ENCODE measurements around the gene PIERCE2. TPM values are rescaled to one million over a fixed set of nuclear protein-coding genes. Genes with fewer than 3 reads are reported as not detected.

The PIERCE2 gene
- total and polyA plus RNA-seq, 2 of the 13 experiments (the other 11 are each of a cell fraction or from before 2014, with no cell fraction given) = 0.09 TPM; not detected in 1

GRCh38 chr15:55408012-55408928 lies at the start of gene PIERCE2, which contains the start of gene CCPG1 (continued):
- peak; percentile 56; the same call in 1 of the 2 replicates for TF ChIP-seq ARID5B (CRISPR knock-in tag; IDR thresholded peaks at IDR 0.05)
- no peak for TF ChIP-seq CBX1 (IDR thresholded peaks at IDR 0.05; ENCODE audit: low read depth)
- peak; percentile 59; the same call in 1 of the 2 replicates for TF ChIP-seq ZNF296 (CRISPR knock-in tag; conservative IDR thresholded peaks at IDR 0.05)
- no peak for TF ChIP-seq ZNF138 (CRISPR knock-in tag; IDR thresholded peaks at IDR 0.05; ENCODE audit: low read depth)
- peak; percentile 66; the same call in 1 of the 2 replicates for TF ChIP-seq MYC (CRISPR knock-in tag; IDR thresholded peaks at IDR 0.05; ENCODE audit: borderline replicate concordance)
- TF ChIP-seq TAF15 (IDR thresholded peaks at IDR 0.05; ENCODE audit: low read depth, low read length, poor library complexity, severe bottlenecking) = no peak
- TF ChIP-seq DMTF1 (CRISPR knock-in tag; IDR thresholded peaks at IDR 0.05) = no peak
- TF ChIP-seq ZFP1 (CRISPR knock-in tag; IDR thresholded peaks at IDR 0.05) = no peak
- no peak for TF ChIP-seq SRY (CRISPR knock-in tag; IDR thresholded peaks at IDR 0.05)
- TF ChIP-seq NR1H2 (CRISPR knock-in tag; IDR thresholded peaks at IDR 0.05; ENCODE audit: borderline replicate concordance, low read depth) = no peak
- TF ChIP-seq TERF1 (CRISPR knock-in tag; IDR thresholded peaks at IDR 0.05) = no peak
- TF ChIP-seq HDAC2 (CRISPR knock-in tag; IDR thresholded peaks at IDR 0.05) = no peak; the same call in none of the 2 replicates
- TF ChIP-seq PAX8 (CRISPR knock-in tag; IDR thresholded peaks at IDR 0.05; ENCODE audit: borderline replicate concordance) = no peak
- TF ChIP-seq SRSF4 (IDR thresholded peaks at IDR 0.05; ENCODE audit: low read depth, low read length, poor library complexity, severe bottlenecking) = no peak
- TF ChIP-seq E2F5 (CRISPR knock-in tag; conservative IDR thresholded peaks at IDR 0.05) = no peak
- peak; percentile 86; the same call in 1 of the 2 replicates for TF ChIP-seq KDM3A (CRISPR knock-in tag; IDR thresholded peaks at IDR 0.05; ENCODE audit: low read depth)
- no peak for TF ChIP-seq FUBP1 (CRISPR knock-in tag; IDR thresholded peaks at IDR 0.05; ENCODE audit: borderline replicate concordance)
- no peak for TF ChIP-seq TP53 (CRISPR knock-in tag; conservative IDR thresholded peaks at IDR 0.05)

Measured in HepG2 (cell line).